NK-92 (cell line): Measurements from ENCODE around the gene PSMC3IP.
"Not testable (repeated sequence)": the region's sequence is repeated elsewhere in the genome, so short reads cannot be mapped to it uniquely, and the experiment has no call there.

Experiments
- DNase-seq: peaks from one replicate; lab custom pipeline; 2025; ENCODE audit not compliant: unreplicated experiment; lab: John Stamatoyannopoulos, UW

The PSMC3IP gene, protein sequence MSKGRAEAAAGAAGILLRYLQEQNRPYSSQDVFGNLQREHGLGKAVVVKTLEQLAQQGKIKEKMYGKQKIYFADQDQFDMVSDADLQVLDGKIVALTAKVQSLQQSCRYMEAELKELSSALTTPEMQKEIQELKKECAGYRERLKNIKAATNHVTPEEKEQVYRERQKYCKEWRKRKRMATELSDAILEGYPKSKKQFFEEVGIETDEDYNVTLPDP

GRCh38 chr17:42577532-42578281, at the start of gene PSMC3IP:
Gene PSMC3IP (minus strand): TSS chr17:42577729. CDS start chr17:42577686, 43 bp downstream.
- peak; percentile 29 for DNase-seq

DNA sequence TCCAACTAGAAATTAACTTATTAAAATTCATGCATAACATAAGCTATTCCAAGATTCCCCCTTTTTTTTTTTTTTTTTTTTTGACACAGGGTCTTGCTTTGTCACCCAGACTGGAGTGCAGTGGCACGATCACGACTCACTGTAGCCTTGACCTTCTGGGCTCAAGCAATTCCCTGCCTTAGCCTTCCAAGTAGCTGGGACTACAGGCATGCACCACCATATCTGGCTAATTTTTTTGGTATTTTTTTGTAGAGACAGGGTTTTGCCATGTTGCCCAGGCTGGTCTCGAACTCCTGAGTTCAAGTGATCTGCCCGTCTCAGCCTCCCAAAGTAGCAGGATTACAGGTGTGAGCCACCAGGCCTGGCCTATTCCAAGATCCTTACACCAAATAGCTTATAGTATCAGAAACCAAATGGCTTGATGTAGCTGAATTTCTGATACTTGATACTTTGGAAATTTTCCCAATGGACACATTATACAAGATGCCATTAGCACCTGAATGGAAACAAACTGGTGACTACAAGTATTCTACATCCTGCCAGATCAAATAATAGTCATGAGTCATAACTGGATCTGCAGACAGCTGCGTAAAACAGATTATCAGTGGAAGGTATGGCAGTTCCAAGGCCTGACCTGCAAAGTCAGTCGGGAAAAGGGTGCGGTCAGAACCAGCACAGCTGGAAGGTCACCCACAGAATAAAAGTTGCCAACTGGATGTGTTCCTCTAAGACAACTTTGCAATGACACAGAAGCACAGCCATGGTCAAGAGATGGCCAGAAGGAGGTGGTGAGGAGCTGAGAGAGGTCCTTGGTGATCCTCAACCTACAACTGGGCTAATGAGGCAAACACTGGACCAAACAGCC, 46.4 kb upstream of the PSMC3IP start:
- DNase-seq, result no peak

- DNase-seq, result no peak
These were observed 45.7 kb upstream of the PSMC3IP start for GRCh38 chr17:42623271-42623670.

DNA sequence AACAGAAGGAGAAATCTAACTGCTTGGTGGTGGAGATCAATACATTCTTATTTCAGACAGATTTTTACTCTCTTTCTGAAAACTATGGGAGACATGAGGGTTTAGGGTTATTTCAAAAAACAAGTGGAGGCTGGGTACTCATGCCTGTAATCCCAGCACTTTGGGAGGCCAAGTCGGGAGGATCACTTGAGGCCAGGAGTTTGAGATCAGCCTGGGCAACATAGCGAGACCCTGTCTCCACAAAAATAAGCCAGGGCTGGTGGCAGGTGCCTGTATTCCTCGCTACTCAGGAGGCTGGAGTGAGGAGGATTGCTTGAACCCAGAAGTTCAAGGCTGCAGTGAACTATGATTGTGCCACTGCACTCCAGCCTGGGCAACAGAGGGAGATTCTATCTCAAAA, 44.5 kb upstream of the PSMC3IP start:
- DNase-seq, result not testable (repeated sequence)

DNA sequence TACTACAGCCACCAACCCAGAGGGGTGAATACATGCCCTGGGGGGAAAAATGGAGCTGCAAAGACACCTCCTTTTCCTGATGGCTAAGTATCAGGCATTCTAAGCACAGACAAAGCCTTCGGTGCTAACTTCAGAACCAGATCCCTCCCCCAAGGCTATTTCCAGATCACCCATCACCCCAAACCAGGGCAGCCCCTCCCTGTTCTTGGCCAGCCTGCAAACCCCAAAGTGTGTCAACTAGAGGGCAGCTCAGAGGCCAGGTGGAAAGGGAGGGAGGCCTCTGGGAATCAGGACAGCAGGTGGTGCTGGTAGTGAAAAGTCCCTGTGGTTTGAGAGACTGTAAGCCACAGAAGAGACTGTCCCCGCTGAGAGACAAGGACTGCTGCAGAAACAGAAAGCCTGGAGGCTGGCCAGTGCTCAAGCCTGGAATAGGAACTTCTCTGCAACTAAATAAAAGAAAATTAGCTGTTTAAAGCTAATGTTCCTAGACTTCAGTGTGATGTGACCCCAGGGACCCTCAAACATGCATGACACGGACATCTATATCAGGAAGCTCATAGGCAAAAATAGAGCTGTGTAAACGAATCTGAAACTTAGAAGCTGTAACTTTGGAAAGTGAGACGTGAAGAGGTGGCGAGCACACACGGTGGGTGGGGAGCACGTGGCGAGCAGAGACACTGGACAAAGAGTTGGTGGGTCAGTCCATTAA, 41.1 kb upstream of the PSMC3IP start:
- DNase-seq, result no peak

- no peak for DNase-seq
These were observed 40.5 kb upstream of the PSMC3IP start for GRCh38 chr17:42617956-42618431.

- no peak for DNase-seq
These were observed 36.3 kb upstream of the PSMC3IP start for GRCh38 chr17:42613699-42614295.

GRCh38 chr17:42612013-42612412, 34.5 kb upstream of the PSMC3IP start:
- no peak for DNase-seq

DNA sequence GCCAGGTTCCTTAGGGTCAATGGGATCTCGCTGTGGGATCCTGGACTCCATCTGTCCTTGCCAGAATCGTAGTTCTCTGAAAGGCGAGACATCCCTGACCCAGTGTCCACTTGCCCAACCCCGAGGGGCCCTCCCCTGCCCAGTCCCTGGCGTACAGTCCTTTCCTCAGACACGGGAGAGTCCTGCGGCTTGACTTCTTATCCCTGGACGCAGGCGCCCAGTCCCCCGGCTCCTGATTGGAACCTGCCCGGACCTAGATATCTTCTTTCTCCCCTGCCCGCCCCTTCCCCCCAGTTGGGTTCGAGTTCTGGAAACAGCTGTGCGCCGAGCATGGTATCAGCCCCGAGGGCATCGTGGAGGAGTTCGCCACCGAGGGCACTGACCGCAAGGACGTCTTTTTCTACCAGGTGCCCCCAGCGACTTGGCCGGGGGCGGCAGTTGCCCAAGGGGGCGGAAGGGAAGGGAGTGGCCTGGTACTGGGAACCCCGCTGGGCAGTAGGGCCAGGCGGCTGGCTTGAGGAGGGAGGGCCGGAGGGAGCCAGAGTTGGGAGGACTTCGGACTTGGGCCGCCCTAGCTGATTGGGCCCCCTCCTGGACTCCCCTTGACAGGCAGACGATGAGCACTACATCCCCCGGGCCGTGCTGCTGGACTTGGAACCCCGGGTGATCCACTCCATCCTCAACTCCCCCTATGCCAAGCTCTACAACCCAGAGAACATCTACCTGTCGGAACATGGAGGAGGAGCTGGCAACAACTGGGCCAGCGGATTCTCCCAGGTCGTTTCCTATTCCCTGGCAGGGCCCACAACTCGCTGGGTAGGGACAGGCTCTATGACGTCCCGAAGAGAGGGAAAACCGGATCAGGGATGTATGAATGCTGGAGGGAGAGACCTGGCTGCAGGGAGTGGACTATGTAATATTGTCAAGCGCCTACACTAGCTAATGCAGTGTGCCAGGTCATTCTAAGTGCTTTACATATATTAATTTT, 32.6 kb upstream of the PSMC3IP start:
- DNase-seq, result not testable (repeated sequence)

GRCh38 chr17:42609182-42609813, 31.8 kb upstream of the PSMC3IP start, which contains the start of the genes RETREG3 and TUBG1:
Gene RETREG3 (minus strand): TSS chr17:42609374. CDS start chr17:42609324, 50 bp downstream.
Gene TUBG1 (plus strand): TSS chr17:42609683. CDS start chr17:42609738, 55 bp downstream.
- peak; percentile 90 for DNase-seq

DNA sequence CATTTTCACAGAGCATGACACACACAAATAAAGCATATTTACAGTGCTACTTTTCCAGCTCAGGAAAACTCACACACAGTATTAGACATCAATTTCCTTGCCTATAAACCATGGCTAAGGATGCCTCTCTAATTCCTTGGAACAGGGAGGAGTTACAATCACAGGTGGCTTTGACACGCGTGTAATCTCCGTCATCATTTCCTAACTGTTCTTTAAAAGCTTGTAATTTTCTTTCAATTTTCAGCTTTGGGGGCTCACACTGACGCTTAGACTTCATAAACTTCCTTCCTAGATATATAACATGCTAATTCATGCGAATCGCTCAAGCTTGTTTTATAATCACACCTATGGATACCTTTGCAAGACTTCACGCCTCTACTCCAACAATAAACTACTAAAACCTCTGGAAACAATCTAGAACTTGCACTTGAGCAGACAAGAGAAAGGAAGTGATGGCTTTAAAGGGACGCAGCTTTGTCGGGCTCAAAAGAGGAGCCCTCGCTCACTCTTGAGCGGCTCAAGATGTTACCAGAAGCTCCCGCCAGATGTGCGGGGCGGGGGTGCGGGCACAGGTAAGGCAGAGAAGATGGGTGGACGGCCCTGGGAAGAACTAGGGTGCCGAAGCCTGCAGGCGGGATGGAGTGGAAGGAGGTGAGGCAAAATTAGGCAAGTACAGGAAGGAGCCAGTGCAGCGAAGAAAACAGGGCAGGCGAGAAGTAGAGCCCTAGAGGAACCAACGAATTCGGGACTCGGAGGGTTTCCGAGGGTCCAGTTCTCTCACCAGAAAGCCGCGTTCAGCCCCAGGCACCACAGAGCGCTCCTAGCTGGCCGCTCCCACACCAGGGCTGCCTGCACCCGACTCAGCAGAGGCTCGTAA, 31.0 kb upstream of the PSMC3IP start:
- no peak for DNase-seq

DNA sequence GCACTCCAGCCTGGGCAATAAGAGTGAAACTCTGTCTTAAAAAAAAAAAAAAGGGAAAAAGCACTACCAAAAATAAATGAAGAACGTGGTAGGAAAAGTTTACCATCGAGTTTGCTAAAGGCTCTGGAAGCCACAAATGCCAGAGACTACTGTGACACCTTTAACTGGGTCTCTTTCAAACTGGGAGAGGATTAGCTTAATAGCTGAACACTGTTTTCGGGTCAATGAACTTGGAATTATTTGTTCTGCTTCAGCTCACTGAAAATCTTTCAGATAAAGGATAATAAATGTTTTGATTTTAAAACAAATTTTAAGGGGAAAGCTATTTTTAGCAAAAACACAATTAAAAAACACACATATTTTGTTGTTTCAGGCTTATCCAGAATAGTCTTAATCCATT, 30.2 kb upstream of the PSMC3IP start:
- no peak for DNase-seq

GRCh38 chr17:42603318-42603717, 25.8 kb upstream of the PSMC3IP start:
- DNase-seq, result no peak

DNA sequence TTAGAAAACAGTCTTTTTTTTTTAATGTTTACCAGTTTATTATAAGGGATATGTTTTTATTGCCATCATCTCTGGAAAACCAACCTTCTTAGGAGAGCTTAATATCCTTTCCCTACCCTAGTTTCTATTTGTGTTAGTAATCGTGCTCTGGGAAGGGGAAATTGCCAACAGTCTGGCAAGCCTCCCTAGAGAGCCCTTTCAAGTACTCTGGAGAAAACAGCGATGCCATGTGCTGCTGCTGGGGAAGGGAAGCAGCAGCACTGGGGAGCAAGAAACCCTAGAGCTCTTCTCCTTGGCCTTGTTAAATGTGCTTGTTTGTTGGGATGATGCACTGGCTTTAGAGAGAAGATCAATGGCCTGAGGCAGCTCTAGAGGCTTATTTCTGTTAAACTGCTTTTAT, 21.4 kb upstream of the PSMC3IP start:
- DNase-seq, result no peak

DNA sequence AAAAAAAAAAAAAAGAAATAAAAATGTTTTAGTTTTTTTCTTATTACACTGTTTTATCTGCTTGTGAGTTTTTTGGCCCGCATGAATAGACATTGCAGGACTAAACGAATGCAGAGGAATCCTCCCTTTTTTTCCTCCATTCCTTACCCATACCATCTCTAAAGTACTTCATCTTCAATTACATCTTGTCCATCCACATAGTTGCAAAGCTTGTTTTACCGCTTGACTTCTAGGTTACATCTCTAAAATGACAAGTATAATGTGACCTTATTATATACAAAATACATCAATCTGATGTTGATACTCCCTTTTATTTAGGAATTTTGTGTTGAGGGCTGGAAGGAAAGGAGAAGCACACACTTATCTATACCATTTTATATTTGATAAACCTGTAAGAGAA, 18.9 kb upstream of the PSMC3IP start:
- no peak for DNase-seq

- no peak for DNase-seq
These were observed 13.9 kb upstream of the PSMC3IP start for GRCh38 chr17:42591411-42591810.

GRCh38 chr17:42590886-42591285, 13.4 kb upstream of the PSMC3IP start:
- DNase-seq, result no peak
